ENCODE measurements around the gene ICAM5. TPM values are rescaled to one million over a fixed set of nuclear protein-coding genes. Genes with fewer than 3 reads are reported as not detected.

ICAM5 gene
- total and polyA plus RNA-seq, 9 of the 15 experiments (the other 6 are each of a cell fraction or from before 2014, with no cell fraction given): 0.10 to 114 (median 13.7) TPM

- no peak; the same call in 1 of the 2 replicates for TF ChIP-seq ZBTB40 (IDR thresholded peaks at IDR 0.05)
- TF ChIP-seq ZBTB40 (CRISPR knock-in tag; IDR thresholded peaks at IDR 0.05): no peak
- TF ChIP-seq RB1 (IDR thresholded peaks at IDR 0.05; ENCODE audit: low read depth): 0 out of 2 replicates have a peak, but pooled peaks have one; percentile 18
- TF ChIP-seq ZNF639 (CRISPR knock-in tag; conservative IDR thresholded peaks at IDR 0.05 in 1 of 2, IDR thresholded peaks at IDR 0.05 in 1 of 2): peak in 1 of 2 experiments; percentile 47; a peak in 1 of 4 replicates
- TF ChIP-seq NR2F6 (CRISPR knock-in tag; IDR thresholded peaks at IDR 0.05): no peak
- TF ChIP-seq SAP30 (IDR thresholded peaks at IDR 0.05; ENCODE audit: borderline replicate concordance, insufficient read depth, low read depth, low read length, poor library complexity, severe bottlenecking): no peak
- TF ChIP-seq SLC30A9 (CRISPR knock-in tag; IDR thresholded peaks at IDR 0.05): no peak
- peak; percentile 27; the same call in 1 of the 2 replicates for TF ChIP-seq SMARCE1 (IDR thresholded peaks at IDR 0.05)
- no peak for TF ChIP-seq ZNF551 (CRISPR knock-in tag; IDR thresholded peaks at IDR 0.05)
- 0 out of 2 replicates have a peak, but pooled peaks have one; percentile 35 for TF ChIP-seq ZNF232 (CRISPR knock-in tag; IDR thresholded peaks at IDR 0.05)
- TF ChIP-seq RBM22 (IDR thresholded peaks at IDR 0.05; ENCODE audit: low read depth, low read length, poor library complexity, severe bottlenecking): peak; percentile 10
- TF ChIP-seq CREB1 (IDR thresholded peaks at IDR 0.05): no peak; the same call in 1 of the 2 replicates
- 0 out of 2 replicates have a peak, but pooled peaks have one; percentile 3 for TF ChIP-seq CREB1 (CRISPR knock-in tag; IDR thresholded peaks at IDR 0.05)
- 0 out of 2 replicates have a peak, but pooled peaks have one; percentile 63 for TF ChIP-seq ZNF12 (CRISPR knock-in tag; IDR thresholded peaks at IDR 0.05)
- no peak for TF ChIP-seq NFE2L1 (tag; IDR thresholded peaks at IDR 0.05; ENCODE audit: borderline replicate concordance, low read depth)
- peak; percentile 31; the same call in 1 of the 2 replicates for TF ChIP-seq EGR1 (conservative IDR thresholded peaks at IDR 0.05)
- no peak for TF ChIP-seq ATF2 (CRISPR knock-in tag; IDR thresholded peaks at IDR 0.05)
Measured at GRCh38 chr19:10270180-10270615, 19.6 kb upstream of the ICAM5 start (continued).

Measured in K562 (cell line).